ENCODE measurements around the gene BTK.

BTK gene

DNA sequence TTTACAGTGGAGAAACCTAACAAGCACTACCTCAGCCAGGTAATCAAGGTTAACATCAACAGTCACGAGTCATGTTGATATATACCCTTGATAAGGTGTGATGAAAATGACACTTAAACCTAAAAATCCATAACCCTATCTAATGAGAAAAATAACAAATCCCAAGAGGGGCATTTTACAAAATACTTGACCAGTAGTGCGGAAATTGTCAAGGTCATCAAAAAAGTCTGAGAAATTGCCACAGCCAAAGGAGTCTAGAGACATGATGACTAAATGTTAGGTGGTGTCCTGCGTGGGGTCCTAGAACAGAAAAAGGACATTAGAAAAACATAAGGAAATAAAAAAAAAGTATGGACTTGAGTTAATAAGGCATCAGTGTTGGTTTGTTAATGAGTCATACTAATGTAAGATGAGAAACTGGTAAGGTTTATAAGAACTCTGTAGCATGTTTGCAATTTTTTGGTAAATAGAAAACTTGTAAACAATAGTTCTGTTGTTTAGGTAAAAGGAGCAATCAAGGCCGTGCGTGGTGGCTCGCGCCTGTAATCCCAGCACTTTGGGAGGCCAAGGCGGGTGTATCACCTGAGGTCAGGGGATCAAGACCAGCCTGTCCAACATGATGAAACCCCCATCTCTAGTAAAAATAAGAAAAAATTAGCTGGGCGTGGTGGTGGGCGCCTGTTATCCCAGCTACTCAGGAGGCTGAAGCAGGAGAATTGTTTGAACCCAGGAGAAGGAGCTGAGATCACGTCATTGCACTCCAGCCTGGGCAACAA is 7.7 kb upstream of the BTK start:
- no peak for DNase-seq

DNA sequence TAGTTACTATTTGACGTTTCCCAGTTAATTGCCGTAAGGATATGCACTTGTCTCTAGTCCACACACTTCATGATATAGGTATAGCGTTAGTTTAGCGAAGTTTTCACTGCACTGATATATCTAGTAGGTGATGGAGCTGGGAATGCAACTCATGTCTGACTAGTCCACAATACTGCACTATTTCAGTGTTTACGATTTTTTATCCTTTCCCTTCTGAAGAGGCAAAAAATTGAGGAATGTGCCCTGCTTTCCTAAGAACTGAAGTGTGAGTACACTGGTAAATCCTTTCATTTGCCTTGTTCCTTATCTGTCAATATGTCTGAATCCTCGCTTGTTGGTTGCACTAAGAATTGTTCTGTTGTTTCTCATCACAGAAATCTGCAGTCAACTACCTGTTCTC is 5.8 kb upstream of the BTK start:
- no peak for DNase-seq

DNA sequence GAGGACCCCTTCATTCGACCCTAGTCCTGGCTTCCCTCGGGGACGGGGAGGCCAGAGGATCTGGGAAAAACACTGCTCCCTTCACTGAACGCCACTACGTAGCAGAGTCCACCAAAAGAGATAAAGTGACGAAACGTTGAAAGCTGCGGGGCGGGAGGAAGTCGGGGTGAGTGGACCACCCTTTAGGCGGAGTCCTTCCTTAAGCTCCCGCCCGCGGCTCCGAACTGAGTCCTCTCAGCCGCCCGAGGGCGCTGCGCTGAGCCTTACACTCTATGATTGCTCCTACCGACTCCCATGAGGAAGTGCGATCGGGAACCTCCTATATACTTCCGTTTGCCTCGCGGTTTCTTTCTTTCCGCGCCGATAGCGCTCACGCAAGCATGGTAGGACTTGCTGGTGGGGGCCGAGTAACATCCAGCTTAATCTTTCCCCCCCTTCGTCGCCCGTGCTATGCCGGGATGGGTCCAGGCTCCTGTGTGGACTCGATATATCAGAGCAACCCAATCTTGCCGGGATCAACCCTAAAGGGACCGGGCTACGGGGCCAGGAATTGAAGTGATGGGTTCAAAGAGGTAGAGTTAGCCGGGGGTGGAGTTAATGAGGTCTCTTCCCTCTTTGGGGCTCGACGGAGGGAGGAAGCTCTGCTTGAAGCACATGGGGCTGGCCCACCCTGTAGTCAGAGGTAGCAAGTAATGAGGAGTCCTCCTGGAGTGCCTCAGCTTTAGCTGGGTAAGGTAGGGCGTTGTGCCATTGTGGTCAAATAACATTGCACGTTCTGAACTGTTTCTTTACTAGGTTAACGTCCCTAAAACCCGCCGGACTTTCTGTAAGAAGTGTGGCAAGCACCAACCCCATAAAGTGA is 4.9 kb upstream of the BTK start, which contains the start of gene RPL36A:
Gene RPL36A, plus strand, starts transcription at position 348 of the 862 bp plus-strand sequence. Its CDS starts 33 bp downstream, at position 381.
- DNase-seq, result peak; percentile 71

DNA sequence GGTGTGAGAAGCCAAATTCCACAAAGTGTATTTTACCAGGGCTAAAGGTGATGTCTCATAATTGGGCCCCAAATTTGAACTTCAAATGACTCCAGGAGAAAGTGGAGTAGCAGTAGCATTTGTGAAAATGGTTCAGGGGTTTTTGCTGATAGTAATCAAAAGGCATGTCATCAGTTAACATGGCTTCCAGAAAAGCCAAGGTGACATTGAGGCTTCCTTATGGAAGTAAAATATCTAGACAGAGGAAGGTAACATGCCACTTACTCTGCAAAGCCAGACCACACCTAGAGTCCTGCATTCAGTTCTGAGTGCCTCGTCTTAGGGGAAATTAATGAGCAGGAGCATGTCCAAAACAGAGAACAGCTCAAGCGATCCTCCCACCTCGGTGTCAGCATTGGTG is 2.6 kb upstream of the BTK start:
- no peak for DNase-seq

DNA sequence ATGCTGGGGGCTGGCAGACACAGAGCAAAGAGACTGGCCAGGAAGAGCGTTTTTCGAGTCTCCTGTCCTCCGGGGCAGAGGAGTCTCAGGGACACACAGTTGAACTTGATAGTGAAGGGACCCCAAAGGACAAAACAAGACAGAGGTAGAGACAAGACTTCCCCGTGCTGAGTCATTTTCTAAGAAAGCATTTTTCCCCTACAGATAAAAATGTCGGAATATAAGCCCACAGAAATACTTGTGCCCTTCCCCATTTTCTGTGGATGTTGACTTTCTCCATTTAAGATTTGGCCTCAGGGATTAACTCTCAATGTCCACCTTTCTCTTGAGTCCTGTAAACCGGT is 523 bp upstream of the BTK start:
- DNase-seq, result no peak

DNA sequence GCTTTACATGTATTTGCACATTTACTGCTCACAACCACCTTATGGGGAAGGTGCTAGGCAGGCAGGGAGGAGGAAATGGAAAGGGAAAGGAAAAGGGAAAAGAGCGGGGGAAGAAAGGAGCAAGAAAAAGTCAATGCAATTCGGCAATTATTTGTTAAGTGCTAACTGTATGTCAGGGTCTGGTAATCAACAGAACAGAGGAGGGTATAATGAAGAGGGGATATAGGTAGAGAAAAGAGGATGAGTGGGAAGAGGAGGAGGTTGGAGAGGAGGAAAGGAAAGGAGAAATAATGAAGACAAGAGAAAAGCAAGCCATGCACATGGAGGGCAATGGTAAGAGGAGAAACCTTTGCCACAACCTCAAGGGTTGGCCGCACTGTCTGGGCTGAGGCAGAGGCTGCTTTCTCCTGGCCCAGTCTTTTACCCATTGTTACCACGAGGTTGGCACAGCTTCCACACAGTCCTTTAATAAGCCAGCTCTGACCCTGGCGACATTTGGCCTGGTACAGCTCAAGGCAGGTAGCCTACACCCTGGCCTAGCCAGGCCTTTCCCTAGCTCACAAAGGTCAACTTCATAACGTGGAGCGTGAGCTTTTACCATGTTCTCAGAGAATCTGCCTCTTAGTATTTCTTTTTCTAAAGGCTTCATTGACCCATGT is 836 bp downstream of the BTK start:
- no peak for DNase-seq

DNA sequence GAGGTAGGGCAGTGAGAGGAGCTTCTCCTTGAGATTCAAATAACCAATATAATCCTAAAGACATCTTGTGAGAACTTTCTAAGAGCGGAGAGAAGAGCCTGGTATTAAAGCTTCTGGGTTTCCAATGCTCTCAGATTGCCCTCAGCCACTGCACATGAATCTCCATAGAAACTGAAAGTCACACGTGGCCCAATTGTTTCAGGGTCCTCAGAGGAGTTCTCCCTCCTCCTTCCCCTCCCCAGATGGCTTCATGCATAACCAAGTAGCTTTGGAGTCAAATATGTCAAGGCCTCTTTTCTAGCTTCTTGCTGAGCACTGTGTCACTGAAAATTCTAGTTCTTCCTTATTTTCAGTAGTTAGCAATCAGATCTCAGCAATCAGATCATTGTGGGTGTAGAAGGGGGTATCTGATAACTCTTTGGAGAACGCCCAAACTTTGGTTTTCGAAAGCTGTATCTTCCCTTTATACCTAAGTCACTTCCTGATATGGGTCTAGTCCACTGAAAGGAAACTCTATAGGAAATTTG is 2.2 kb downstream of the BTK start:
- no peak for DNase-seq

DNA sequence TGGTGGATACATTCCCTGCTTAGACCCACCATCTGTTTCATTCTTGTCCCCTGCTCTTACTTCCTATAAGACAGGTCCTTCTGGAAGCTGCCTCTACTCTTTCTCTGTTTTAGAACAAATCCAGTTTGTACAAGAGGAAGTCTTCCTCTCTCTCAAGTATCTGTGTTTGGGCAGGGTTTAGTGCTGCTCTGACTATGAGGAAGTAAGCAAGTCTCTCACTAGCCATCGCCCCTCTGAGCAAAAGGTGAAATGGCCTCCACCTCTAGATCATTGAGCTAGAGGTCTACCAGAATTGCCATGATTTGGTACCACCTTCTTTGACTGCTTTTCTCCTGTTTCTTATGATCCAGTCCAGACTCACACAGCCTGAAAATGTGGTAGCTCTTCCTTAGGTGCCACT is 8.4 kb downstream of the BTK start:
- DNase-seq, result no peak

DNA sequence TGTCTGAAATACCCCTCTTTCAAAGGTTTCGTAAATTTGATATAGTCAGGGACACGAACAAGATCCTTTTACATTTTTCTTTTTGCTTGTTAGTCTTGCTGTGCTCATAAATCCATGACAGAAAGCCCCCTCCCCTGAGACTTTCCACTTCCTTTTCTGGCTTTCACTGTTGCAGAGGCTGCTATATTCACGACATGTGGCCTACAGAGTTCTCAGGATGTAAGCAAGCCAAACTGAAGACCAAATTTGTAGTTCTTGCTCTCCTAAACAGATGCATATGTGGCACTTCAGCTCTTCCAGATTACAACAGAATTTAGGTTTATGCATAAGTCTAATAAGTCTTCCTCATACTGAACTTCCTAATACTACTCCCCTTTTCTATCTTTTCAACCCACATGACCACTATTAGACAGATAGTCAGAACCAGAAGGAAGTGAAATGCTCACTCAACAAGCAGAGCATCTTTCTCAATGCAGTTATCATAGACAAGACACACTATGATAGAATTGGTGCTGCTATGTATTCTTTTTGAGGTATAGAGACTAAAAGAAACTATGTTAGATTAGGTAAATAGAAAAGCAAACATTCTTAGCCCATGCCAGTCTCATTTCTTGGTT is 15.0 kb downstream of the BTK start:
- DNase-seq, result no peak

DNA sequence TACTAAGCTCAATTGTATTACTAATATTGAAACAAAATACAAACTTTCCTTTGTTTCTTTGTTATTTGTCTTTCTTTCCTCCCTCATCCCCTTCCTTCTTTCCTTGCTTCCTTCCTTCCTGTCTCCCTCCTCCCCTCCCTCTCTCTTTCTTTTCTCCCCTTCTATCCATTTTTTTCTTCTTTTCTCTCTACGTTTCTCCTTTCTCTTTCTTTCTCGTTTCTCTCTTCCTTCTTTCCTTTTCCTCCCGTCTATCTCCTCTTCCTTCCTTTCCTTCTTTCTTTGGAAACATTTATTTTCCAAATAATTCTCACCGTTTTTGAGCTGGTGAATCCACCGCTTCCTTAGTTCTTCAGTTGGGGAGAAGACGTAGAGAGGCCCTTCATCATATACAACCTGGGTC is 16.3 kb downstream of the BTK start:
- no peak for DNase-seq

DNA sequence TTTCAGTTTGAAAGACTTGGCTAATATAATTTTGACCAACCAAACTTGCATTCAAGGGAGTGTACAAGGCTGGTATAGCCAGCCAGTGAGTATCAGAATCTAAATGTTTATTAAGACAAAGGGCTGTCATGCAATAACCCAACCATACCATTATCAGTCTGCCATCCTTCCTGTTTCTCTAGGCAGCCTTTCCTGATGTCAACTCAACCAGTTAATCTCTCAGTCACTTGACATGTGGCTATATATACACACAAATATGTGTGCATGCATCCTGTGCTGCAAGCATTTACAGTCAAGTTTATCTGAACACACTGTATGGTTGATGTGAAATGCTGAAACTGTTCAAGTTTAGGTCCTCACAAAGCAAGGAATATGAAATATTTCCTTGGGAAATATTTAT is 17.2 kb downstream of the BTK start:
- DNase-seq, result no peak

DNA sequence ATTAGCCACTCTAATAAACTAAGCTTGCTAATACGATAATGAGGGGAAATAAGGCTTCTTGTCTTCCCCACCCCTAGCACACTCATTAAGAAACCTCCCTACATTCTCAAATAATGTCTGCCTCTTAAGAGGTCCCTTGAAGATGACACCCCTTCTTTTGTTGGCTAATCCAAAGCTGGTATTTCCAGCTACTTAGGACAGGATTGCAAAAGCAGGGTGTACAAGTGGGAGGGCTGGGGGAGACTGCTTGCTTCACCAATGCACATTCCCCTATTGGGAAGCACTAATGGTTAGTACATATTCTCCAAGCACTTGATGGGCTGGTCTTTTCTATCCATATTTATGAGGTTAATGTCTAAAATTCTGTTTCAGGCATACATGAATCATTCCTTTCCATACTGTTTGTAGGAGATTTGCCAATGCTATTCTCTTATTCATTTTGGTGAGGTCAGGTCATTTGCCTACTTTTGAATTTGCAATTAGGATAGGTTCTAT is 20.6 kb downstream of the BTK start:
- no peak for DNase-seq

DNA sequence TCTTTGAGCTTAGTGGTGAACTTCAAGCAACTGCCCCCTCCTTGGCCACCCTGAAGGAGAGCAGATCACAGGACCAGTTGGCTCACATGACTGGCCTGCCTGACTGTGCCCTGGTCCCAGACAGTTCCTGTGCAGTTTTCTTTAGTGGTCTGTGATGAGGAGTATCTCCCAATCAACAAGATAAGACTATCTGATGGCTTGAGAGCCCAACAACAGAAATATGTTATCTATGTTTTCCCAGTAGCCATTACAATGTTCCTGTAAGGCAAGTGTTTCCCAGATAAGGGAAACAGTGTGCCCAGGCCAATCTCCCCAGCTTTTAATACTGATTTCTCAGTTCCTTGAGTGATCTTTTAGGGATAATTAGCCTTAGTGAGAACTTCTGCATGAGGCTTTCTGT is 23.2 kb downstream of the BTK start:
- no peak for DNase-seq

DNA sequence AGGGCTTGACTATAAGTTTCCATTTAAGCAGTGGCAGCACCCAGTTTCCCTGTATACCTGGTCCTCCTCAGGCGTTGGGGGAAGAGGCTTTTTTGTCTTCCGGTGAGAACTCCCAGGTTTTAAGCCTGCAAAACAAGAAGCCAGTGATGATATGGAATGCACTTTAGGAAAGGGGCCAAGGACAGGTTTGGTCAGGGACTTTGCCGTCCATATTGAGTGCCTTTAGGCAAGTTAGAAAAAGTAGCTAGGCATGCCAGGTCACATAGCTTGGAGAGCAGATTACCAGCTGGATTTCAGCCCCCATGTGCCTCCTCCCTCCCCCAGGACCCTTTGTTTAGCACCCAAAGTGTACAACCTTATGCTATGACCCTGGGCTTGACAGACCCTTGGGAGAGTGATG is 23.9 kb downstream of the BTK start:
- DNase-seq, result no peak

DNA sequence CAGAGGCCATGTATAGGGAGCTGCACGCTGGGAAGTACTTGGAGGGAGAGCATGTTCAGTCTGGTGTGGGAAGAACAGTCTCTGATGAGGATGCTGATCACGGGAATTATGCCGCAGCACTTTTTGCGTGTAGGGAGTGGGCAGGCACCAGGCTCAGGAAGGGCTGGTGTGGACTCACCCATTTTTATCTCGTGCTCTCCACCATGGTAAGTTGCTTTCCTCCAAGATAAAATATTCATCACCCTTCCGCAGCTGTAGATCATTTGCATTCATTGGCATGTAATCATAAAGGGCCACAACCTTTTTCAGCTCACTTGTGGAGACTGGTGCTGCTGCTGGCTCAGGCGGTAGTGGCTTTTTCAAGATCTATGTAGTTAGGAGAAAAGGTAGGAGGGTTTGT is 25.6 kb downstream of the BTK start:
- DNase-seq, result no peak

DNA sequence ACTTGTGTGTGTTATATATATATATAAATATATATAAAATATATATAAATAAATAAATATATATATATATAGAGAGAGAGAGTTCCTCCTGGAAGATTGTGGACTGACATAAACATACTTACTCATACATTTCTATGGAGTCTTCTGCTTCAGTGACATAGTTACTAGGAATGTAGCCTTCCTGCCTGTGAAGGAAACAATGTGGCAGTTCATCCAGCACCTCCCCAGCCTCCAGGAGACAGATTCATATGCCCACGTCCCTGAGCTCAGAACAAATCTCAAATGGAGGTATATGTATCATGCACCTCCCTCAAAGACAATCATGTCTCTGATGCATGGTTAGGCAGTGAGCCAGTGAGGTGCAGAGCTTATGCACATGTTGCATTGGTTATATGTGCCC is 26.0 kb downstream of the BTK start:
- no peak for DNase-seq

DNA sequence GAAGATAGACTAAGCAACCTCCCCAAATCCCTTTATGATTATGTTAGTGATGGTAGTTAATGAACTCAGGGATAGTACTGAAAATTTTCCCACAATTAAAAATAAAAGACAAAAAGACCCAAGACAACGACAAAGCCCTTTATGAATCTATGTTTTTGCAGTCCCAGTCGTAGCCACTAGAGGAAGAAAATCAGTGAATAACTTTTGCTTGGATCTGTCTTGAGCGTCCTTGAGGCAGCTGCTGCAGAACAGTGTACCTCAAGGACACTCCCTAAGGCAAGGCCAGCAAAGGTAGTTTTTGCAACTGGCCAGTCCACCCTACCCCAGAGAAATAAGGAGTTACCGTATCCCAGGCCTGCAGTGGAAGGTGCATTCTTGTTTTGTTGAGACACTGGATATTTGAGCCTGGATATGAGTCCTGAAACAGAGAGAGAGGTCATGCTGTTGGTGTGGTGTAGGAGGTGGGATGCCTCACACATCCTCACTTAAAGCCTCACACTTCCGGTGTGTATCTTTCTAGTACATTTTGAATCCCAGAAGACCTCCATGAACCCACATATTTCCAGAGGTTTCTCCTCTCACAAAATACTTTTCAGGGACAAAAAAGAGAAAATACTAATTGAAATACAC is 28.7 kb downstream of the BTK start:
- no peak for DNase-seq

DNA sequence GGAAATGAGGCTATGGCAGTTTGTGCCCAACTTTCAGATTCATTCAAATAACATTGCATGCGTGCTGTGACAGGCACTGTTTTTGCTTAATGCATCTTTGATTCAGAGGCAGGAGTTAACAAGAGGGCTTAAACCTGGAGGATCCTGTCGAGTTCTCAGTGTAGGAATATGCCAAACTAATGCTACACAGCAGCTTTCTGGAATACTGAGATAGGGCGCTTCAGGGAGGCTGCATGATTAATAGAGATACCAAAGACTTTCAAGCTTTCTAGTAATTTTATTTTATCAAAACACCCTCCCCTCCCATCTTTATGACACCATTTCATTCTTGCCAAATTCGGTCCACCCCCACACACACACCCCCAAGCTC is 36.8 kb downstream of the BTK start:
- DNase-seq, result no peak

DNA sequence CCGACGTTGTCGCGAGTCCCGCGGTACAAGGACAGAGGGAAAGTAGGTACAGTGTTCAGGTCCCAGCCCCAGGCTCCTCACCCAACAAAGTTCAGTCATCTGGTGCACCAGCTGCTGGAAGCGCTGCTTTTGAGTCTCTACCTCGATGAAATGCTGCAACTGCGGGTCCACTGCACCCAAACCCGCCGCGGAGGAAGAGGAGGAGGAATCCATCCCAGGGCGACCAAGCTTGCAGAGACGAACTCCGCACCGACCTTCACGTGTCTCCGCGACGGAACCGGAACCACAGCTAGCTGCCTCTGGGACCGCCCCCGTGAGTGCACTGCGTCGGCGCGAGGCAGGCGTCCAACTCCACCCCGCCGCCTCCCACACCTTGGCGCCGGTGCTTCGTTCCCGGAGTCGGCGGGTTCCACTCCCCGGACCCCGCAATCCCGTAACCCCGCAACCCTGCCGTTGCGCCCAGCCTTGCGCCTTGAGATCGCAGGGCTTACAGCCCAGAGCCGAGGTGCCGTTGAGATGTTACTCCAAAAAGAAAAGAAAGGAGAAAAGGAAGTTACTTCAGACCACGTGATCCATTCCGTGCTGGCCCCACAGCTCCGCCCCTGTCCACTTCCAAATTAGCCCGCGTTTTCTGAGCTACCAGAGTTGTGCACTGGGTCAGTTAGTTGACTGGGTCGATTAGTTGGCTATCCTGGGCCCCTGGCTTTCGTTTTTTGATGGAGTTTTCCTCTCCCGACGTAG is 37.4 kb downstream of the BTK start, which contains the start of gene TIMM8A:
Gene TIMM8A, minus strand, starts transcription at position 291 of the 741 bp plus-strand sequence. Its CDS starts 78 bp downstream, at position 213.
- DNase-seq, result peak; percentile 43

DNA sequence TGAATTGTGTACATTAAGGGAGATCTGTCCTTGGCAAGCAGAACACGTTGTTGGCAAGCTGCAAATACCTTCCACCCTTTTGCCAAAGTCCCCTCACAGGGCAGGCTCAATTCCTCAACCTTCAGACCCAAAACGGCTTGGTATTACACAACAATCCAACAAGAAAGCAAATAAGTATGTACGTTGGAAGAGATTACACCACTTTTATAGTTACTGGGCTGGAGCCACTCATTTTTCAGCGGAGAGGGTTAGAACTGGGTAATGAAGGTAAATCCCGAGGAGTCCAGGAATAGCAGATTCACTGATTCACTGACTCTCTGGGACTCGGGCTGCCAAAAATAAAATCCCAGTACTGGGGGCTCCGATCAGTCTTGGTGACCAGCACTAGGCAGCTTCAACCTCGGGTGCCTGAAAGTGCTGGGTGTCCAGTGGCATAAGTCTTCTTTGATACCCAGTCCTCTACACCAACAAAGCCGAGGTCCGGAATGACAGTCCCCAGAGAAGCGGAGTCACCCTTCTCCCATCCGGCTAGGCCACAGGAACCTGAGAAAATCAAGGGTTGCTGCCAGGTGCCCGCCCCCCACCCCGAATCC is 38.0 kb downstream of the BTK start:
- no peak for DNase-seq

DNA sequence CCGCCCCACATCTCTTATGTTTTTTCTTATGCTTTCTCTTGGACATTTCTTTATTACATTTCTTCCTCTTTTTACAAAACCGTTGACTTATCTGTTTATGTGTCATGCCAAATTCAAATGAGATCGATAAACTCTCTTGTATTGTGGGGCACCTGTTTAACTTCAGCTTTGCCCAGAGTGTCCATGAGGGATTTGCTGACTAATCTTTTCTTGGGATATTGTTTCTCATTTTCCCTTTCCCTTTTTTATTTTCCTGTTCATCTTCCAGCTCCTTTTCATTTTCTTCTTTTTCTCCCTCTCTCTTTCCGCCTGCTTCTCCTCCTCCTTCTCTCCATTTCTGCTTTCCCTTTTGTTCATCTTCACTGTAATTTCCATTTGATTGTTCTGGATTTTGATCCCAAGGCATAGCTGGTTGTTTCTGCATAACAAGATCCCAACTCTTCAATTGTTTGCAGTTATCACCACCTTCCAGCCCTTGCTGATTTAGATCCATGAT is 48.2 kb downstream of the BTK start:
- DNase-seq, result no peak

All from NCI-H187 treated with DMSO at 0.1 percent for 48 hours (cell line).